Measurements from ENCODE around the gene MRGPRX3. TPM values are rescaled to one million over a fixed set of nuclear protein-coding genes. Genes with fewer than 3 reads are reported as not detected.

The MRGPRX3 gene
- total and polyA plus RNA-seq, 8 donors: not detected

Other genes starting within 250 kb of the MRGPRX3 start
- gene SERGEF, start 119.5 kb upstream of the MRGPRX3 start, total RNA-seq: 10 to 100 TPM; 17.8 to 29.6 (median 24.0) TPM
- gene SERGEF, start 119.5 kb upstream of the MRGPRX3 start, polyA plus RNA-seq: 100 to 1,000 TPM in 1 of 2 donors, 10 to 100 TPM in 1; 51.9 to 101 TPM
- gene TPH1, start 86.3 kb upstream of the MRGPRX3 start, total RNA-seq: under 1 TPM; 0.03 to 0.35 (median 0.14) TPM
- gene TPH1, start 86.3 kb upstream of the MRGPRX3 start, polyA plus RNA-seq: under 1 TPM; 0.23 to 0.47 TPM
- 1 to 10 TPM; 4.6 to 7.4 (median 5.5) TPM for gene SAAL1, start 26.5 kb upstream of the MRGPRX3 start, total RNA-seq
- gene SAAL1, start 26.5 kb upstream of the MRGPRX3 start, polyA plus RNA-seq: 1 to 10 TPM; 7.0 to 8.8 TPM
- gene MRGPRX4, start 40.3 kb downstream of the MRGPRX3 start, total RNA-seq: not detected
- not detected for gene MRGPRX4, start 40.3 kb downstream of the MRGPRX3 start, polyA plus RNA-seq
- gene SAA4, start 104.2 kb downstream of the MRGPRX3 start, total RNA-seq: under 1 TPM in 1 of 6 donors, not detected in 5; 0.44 TPM
- gene SAA4, start 104.2 kb downstream of the MRGPRX3 start, polyA plus RNA-seq: not detected
- 10 to 100 TPM in 3 of 6 donors, under 1 TPM in 1, not detected in 2; 0.59 to 22.0 (median 16.8) TPM for gene SAA2, start 116.1 kb downstream of the MRGPRX3 start, total RNA-seq
- gene SAA2, start 116.1 kb downstream of the MRGPRX3 start, polyA plus RNA-seq: 1 to 10 TPM in 1 of 2 donors, under 1 TPM in 1; 0.49 to 3.3 TPM
- 10 to 100 TPM in 3 of 6 donors, 1 to 10 TPM in 2, under 1 TPM in 1; 0.67 to 77.9 (median 10.1) TPM for gene SAA1, start 133.7 kb downstream of the MRGPRX3 start, total RNA-seq
- 10 to 100 TPM in 1 of 2 donors, 1 to 10 TPM in 1; 5.9 to 47.8 TPM for gene SAA1, start 133.7 kb downstream of the MRGPRX3 start, polyA plus RNA-seq
- gene HPS5, start 189.6 kb downstream of the MRGPRX3 start, total RNA-seq: 1 to 10 TPM; 4.6 to 9.7 (median 7.3) TPM
- 1 to 10 TPM; 3.4 to 5.0 TPM for gene HPS5, start 189.6 kb downstream of the MRGPRX3 start, polyA plus RNA-seq
- gene GTF2H1, start 190.0 kb downstream of the MRGPRX3 start, total RNA-seq: 10 to 100 TPM; 13.9 to 23.1 (median 18.2) TPM
- gene GTF2H1, start 190.0 kb downstream of the MRGPRX3 start, polyA plus RNA-seq: 10 to 100 TPM; 11.9 to 20.5 TPM

All from pancreas (tissue), 8 donors.